ENCODE data around the gene RGS6.

The RGS6 gene

GRCh38 chr14:72598306-72598705 lies 666.1 kb downstream of the RGS6 start:
- TF ChIP-seq GATA1 (IDR thresholded peaks at IDR 0.05; ENCODE audit: low read depth, low read length) = no peak
- TF ChIP-seq POLR2A (IDR thresholded peaks at IDR 0.05; ENCODE audit: low read length) = no peak
- DNase-seq = no peak

GRCh38 chr14:72599579-72600470 lies 667.6 kb downstream of the RGS6 start:
- DNase-seq = peak; percentile 72 to 88
- TF ChIP-seq GATA1 (IDR thresholded peaks at IDR 0.05; ENCODE audit: low read depth, low read length) (no peak), POLR2A (IDR thresholded peaks at IDR 0.05; ENCODE audit: low read length) (no peak)

- no peak for DNase-seq
- TF ChIP-seq POLR2A (IDR thresholded peaks at IDR 0.05; ENCODE audit: low read length) (no peak), GATA1 (IDR thresholded peaks at IDR 0.05; ENCODE audit: low read depth, low read length) (no peak)
These were observed 668.5 kb downstream of the RGS6 start for GRCh38 chr14:72600551-72601330.

- TF ChIP-seq GATA1 (IDR thresholded peaks at IDR 0.05; ENCODE audit: low read depth, low read length) (no peak), POLR2A (IDR thresholded peaks at IDR 0.05; ENCODE audit: low read length) (no peak)
- no peak for DNase-seq
These were observed 671.4 kb downstream of the RGS6 start for GRCh38 chr14:72603639-72604038.

GRCh38 chr14:72604133-72604532 lies 671.9 kb downstream of the RGS6 start:
- no peak for DNase-seq
- TF ChIP-seq GATA1 (IDR thresholded peaks at IDR 0.05; ENCODE audit: low read depth, low read length) (no peak), POLR2A (IDR thresholded peaks at IDR 0.05; ENCODE audit: low read length) (no peak)

GRCh38 chr14:72605096-72605920 lies 673.1 kb downstream of the RGS6 start:
- TF ChIP-seq POLR2A (IDR thresholded peaks at IDR 0.05; ENCODE audit: low read length) (no peak), GATA1 (IDR thresholded peaks at IDR 0.05; ENCODE audit: low read depth, low read length) (no peak)
- DNase-seq = no peak

- no peak for TF ChIP-seq GATA1 (IDR thresholded peaks at IDR 0.05; ENCODE audit: low read depth, low read length)
- TF ChIP-seq POLR2A (IDR thresholded peaks at IDR 0.05; ENCODE audit: low read length) = no peak
- DNase-seq = no peak
These were observed 673.6 kb downstream of the RGS6 start for GRCh38 chr14:72605921-72606220.

GRCh38 chr14:72606879-72607278 lies 674.6 kb downstream of the RGS6 start:
- TF ChIP-seq POLR2A (IDR thresholded peaks at IDR 0.05; ENCODE audit: low read length) (no peak), GATA1 (IDR thresholded peaks at IDR 0.05; ENCODE audit: low read depth, low read length) (no peak)

GRCh38 chr14:72607386-72608130 lies 675.3 kb downstream of the RGS6 start:
- TF ChIP-seq POLR2A (IDR thresholded peaks at IDR 0.05; ENCODE audit: low read length) (no peak), GATA1 (IDR thresholded peaks at IDR 0.05; ENCODE audit: low read depth, low read length) (no peak)
- no peak for DNase-seq

More at GRCh38 chr14:72606879-72607278, 674.6 kb downstream of the RGS6 start:
- DNase-seq = no peak

GRCh38 chr14:72608391-72609204 lies 676.4 kb downstream of the RGS6 start:
- no peak for TF ChIP-seq GATA1 (IDR thresholded peaks at IDR 0.05; ENCODE audit: low read depth, low read length)
- TF ChIP-seq POLR2A (IDR thresholded peaks at IDR 0.05; ENCODE audit: low read length) = no peak
- DNase-seq = no peak

- TF ChIP-seq POLR2A (IDR thresholded peaks at IDR 0.05; ENCODE audit: low read length) (no peak), GATA1 (IDR thresholded peaks at IDR 0.05; ENCODE audit: low read depth, low read length) (no peak)
- DNase-seq = no peak
These were observed 677.1 kb downstream of the RGS6 start for GRCh38 chr14:72609205-72609916.
